ENCODE results near the gene ABI3BP. TPM values are rescaled to one million over a fixed set of nuclear protein-coding genes. Genes with fewer than 3 reads are reported as not detected.

ABI3BP gene
- total and polyA plus RNA-seq, 2 experiments from 2014 or later = 0.42 to 0.57 TPM

DNA sequence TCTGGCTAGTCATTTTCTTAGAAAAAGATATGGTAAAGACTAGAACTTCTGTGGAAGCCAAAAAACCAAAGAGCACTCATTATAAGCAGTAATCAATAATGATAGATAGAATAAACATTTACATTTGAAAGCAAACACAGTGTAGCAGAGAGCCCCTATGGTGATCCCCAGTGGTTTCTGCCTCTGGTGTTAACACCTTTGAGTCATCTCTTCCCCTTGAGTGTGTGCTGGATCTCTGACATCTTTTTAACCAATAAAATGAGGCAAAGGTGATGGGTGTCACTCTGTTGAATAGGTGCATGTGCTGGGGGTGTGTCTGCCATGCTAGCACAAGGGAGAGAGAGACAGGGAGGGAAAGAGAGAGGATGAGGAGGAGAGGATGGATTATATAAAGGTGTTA lies 162.3 kb downstream of the ABI3BP start:
- Histone ChIP-seq H4K20me1 (replicated peaks; ENCODE audit: insufficient read depth) (no peaks in the 10 kb centered on the region), H2AFZ (no peak overlapping the region), H3K4me2 (no peak overlapping the region), H3K9me2 (ENCODE audit: insufficient read depth) (no peaks in the 10 kb centered on the region), H3K27ac (ENCODE audit: low read depth) (no peak overlapping the region), H3K79me2 (replicated peaks; ENCODE audit: insufficient read depth) (no peaks in the 10 kb centered on the region), H3K27me3 (ENCODE audit: insufficient read depth) (no peaks in the 10 kb centered on the region), H3F3A (replicated peaks; ENCODE audit: low read depth) (no peaks in the 10 kb centered on the region), H3K4me1 (ENCODE audit: insufficient read depth) (no peaks in the 10 kb centered on the region), H3K36me3 (ENCODE audit: insufficient read depth) (no peaks in the 10 kb centered on the region), H3K4me3 (no peak overlapping the region)
- no peak overlapping the region for H3K4me3 Mint-ChIP-seq
- ATAC-seq = no peak
- H3K36me3 Mint-ChIP-seq (ENCODE audit: low read depth) = no peaks in the 10 kb centered on the region
- H3K27me3 Mint-ChIP-seq (ENCODE audit: insufficient read depth, low read depth, poor library complexity) = no peaks in the 10 kb centered on the region
- no peaks in the 10 kb centered on the region for H3K9me3 Mint-ChIP-seq
- H3K27ac Mint-ChIP-seq = no peak overlapping the region
- TF ChIP-seq ZNF114 (CRISPR knock-in tag; IDR thresholded peaks at IDR 0.05) (no peak), POLR2AphosphoS5 (IDR thresholded peaks at IDR 0.05; ENCODE audit: low read depth) (no peak), STAT1 (IDR thresholded peaks at IDR 0.05; ENCODE audit: unreplicated experiment) (no peak), EZH2phosphoT487 (IDR thresholded peaks at IDR 0.05; ENCODE audit: unreplicated experiment) (no peak), NANOG (IDR thresholded peaks at IDR 0.05; ENCODE audit: borderline replicate concordance) (no peak), CREB1 (CRISPR knock-in tag; IDR thresholded peaks at IDR 0.05; ENCODE audit: low read depth) (no peak), REST (IDR thresholded peaks at IDR 0.05; ENCODE audit: unreplicated experiment) (no peak), CTCF (conservative IDR thresholded peaks at IDR 0.05; ENCODE audit: low read depth in 2 of 2) (no peak), ZNF462 (CRISPR knock-in tag; IDR thresholded peaks at IDR 0.05) (no peak), ZNF331 (CRISPR knock-in tag; IDR thresholded peaks at IDR 0.05; ENCODE audit: low read depth) (no peak), EZH2 (IDR thresholded peaks at IDR 0.05; ENCODE audit: low read depth, unreplicated experiment) (no peak), JUNB (IDR thresholded peaks at IDR 0.05; ENCODE audit: unreplicated experiment) (no peak)
- TF ChIP-seq, protein P1, sequence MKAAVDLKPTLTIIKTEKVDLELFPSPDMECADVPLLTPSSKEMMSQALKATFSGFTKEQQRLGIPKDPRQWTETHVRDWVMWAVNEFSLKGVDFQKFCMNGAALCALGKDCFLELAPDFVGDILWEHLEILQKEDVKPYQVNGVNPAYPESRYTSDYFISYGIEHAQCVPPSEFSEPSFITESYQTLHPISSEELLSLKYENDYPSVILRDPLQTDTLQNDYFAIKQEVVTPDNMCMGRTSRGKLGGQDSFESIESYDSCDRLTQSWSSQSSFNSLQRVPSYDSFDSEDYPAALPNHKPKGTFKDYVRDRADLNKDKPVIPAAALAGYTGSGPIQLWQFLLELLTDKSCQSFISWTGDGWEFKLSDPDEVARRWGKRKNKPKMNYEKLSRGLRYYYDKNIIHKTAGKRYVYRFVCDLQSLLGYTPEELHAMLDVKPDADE (IDR thresholded peaks at IDR 0.05) = no peak
- no peak for DNase-seq (ENCODE audit: low spot score)
- H3K4me1 Mint-ChIP-seq = no peaks in the 10 kb centered on the region

Measured in GM23338 (cell line).